Measurements from ENCODE around the gene DPP9.

- TF ChIP-seq POLR2A (IDR thresholded peaks at IDR 0.05) = no peak
- TF ChIP-seq CTCF (IDR thresholded peaks at IDR 0.05) = no peak
These were observed 87.9 kb downstream of the DPP9 start for GRCh38 chr19:4635754-4636116.
